Diencephalon (tissue), 1 donor: Measurements from ENCODE around the gene GOLGA3. TPM values are rescaled to one million over a fixed set of nuclear protein-coding genes. Genes with fewer than 3 reads are reported as not detected.

Experiments
- small RNA-seq: library from RNA; depleted of rRNA; stranded (forward); fragments of <200 nt; gene quantifications from one replicate; pipeline ENCODE3, GENCODE V24; 2014
- total RNA-seq: library from RNA; depleted of rRNA; stranded (reverse); fragments of >200 nt; gene quantifications from one replicate; pipeline ENCODE4 v1.2.3, GENCODE V29; 2014

GOLGA3 gene
- 54.7 TPM for total RNA-seq

GRCh38 chr12:132828706-132829534 is at the start of gene GOLGA3:
GOLGA3 (minus strand) TSS chr12:132828869; CDS start chr12:132822128, 6,741 bp downstream.

GRCh38 chr12:132761032-132761920 is 67.4 kb downstream of the GOLGA3 start, which contains the start of gene ANKLE2:
ANKLE2 (minus strand) TSS chr12:132761832; CDS start chr12:132761798, 34 bp downstream.

Small RNA genes lying within 50 kb of the gene (small RNA-seq; reads per million reads assigned to genes)
- not detected for gene RNA5SP379

Other genes starting within 250 kb of the GOLGA3 start
- gene LRCOL1, start 218.3 kb downstream of the GOLGA3 start, total RNA-seq = not detected
- not detected for gene P2RX2, start 210.1 kb downstream of the GOLGA3 start, total RNA-seq
- gene POLE, start 141.5 kb downstream of the GOLGA3 start, total RNA-seq = 21.9 TPM
- gene PXMP2, start 141.3 kb downstream of the GOLGA3 start, total RNA-seq = 28.4 TPM
- gene PGAM5, start 118.0 kb downstream of the GOLGA3 start, total RNA-seq = 33.2 TPM
- 43.4 TPM for gene ANKLE2, start 67.0 kb downstream of the GOLGA3 start, total RNA-seq
- gene CHFR, start 58.7 kb upstream of the GOLGA3 start, total RNA-seq = 40.6 TPM
- 22.4 TPM for gene ZNF605, start 127.4 kb upstream of the GOLGA3 start, total RNA-seq
- gene ZNF26, start 157.5 kb upstream of the GOLGA3 start, total RNA-seq = 17.8 TPM
- 97.1 TPM for gene ZNF84, start 208.6 kb upstream of the GOLGA3 start, total RNA-seq